Pancreas (tissue), 10 donors: Measurements from ENCODE around the gene TRMT112. TPM values are rescaled to one million over a fixed set of nuclear protein-coding genes. Genes with fewer than 3 reads are reported as not detected.

Experiments used
- ATAC-seq, 4 donors: fragments of 200-7000 bp; cut with Tn5 transposase; one replicate each; pipeline versions ENCODE4 v1.8.0 to v1.9.1; 2020; ENCODE audit warnings: mild to moderate bottlenecking in 4 of 4, moderate library complexity in 4 of 4
- DNase-seq, 6 donors: peaks; one replicate each; pipeline ENCODE4 v3.0.0-alpha.2; 2020
- FAIRE-seq: peaks from 2 replicates; lab custom pipeline; 2012; peaks lifted over from hg19 to GRCh38; lab: Jason Lieb, UNC
- H3K27ac ChIP-seq, 4 donors: fragments of 200-600 bp; sonication (generic); 1 replicate in 3 of 4; 2 replicates in 1 of 4; pipeline versions ENCODE4 v1.5.0 to v1.8.0; 2020
- H3K27me3 ChIP-seq, 4 donors: fragments of 200-600 bp; one replicate each; pipeline ENCODE4 v1.8.0; 2021
- H3K36me3 ChIP-seq, 3 donors: fragments of 200-600 bp; sonication (generic) in 1 of 3; one replicate each; pipeline versions ENCODE4 v1.5.0 to v1.8.0; 2020 to 2021
- H3K4me1 ChIP-seq, 3 donors: fragments of 200-600 bp; one replicate each; pipeline ENCODE4 v1.8.0; 2021
- H3K4me3 ChIP-seq, 4 donors: fragments of 200-600 bp; sonication (generic) in 2 of 4; one replicate each; pipeline versions ENCODE4 v1.5.0 to v1.8.0; 2020 to 2021
- H3K9me3 ChIP-seq, 4 donors: fragments of 200-600 bp; one replicate each; pipeline ENCODE4 v1.8.0; 2021
- WGBS, 2 donors: extraction: QIAGEN DNeasy Blood & Tissue Kit; methylation state at CpG; one replicate each; pipeline ENCODE4 v1.1.7; 2013; 5-methylcytosine and 5-hydroxymethylcytosine counted together
- intact Hi-C, 3 donors: fragments of 100-400 bp; cut with DNase I; formaldehyde crosslinking; loops; one replicate each; pipeline versions ENCODE4 v1.11.1 to v1.14.2; 2022
- polyA plus RNA-seq, 2 donors: library from polyadenylated mRNA; stranded (reverse); fragments of 200-250 nt; gene quantifications; one replicate each; pipeline ENCODE4 v1.2.3, GENCODE V29; 2013
- total RNA-seq, 6 donors: library from RNA; stranded (reverse); fragmentation: NEBNext Ultra II Directional in 4 of 6; extraction: Animal tissue kit (Norgen Biotek cat#: 25700) in 4 of 6; gene quantifications; one replicate each; pipeline versions ENCODE4 v1.2.1 to v1.2.4, GENCODE V29; 2021 to 2023
- TF ChIP-seq, protein P1 (sequence below), 4 donors: fragments of 200-600 bp; sonication (generic) in 3 of 4; IDR thresholded peaks; one replicate each; pipeline versions ENCODE4 v1.5.0 to v1.8.0; 2021; ENCODE audit warnings: antibody characterized with exemption in 4 of 4
- donor health status: healthy with polysubstance abuse.
- donor health status: DM: no; HTN: no; CAD: no; lungs with moderate emphysema.
- donor health status: DM: no; HTN: no; CAD: no.
- donor health status: control.
- donor health status: control.
- donor health status: Bipolar disorder and iron deficiency.
- donor health status: DM: yes; HTN: yes; CAD: no.
- donor health status: DM: no; HTN: no; CAD: no.
- donor health status: DM: no; HTN: no; CAD: no.
- donor health status: DM: yes; HTN: yes; CAD: no.

Gene TRMT112
- total and polyA plus RNA-seq, 8 donors: 53.3 to 157 (median 73.5) TPM

DNA sequence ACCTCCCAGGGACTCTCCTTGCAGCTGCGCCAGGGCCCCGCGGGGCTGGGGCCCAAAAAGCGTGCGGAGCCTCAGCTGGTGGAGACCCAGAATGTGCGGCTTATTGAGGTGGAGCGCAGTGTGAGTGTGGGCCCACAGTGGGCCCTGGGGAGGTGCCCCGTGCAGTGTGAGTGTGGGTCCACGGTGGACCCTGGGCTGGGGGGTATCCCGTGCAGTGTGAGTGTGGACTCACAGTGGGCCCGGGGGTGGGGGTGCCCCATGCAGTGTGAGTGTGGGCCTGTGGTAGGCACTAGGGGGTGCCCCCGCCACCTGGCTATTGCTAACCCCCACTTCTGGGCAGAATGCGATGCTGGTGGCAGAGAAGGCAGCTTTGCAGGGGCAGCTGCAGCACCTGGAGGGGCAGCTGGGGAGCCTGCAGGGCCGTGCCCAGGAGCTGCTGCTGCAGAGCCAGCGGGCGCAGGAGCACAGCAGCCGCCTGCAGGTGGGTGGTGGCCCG, 33.8 kb upstream of the TRMT112 start:
- Histone ChIP-seq H3K9me3 (no peaks in the 10 kb centered on the region), H3K36me3 (no peaks in the 10 kb centered on the region), H3K4me1 (peaks cover 0 to 9% (median 0%) of the 10 kb centered on the region in 3 donors), H3K27me3 (no peaks in the 10 kb centered on the region), H3K4me3 (no peak overlapping the region), H3K27ac (no peak overlapping the region)
- DNase-seq (no peak), ATAC-seq (no peak), FAIRE-seq (no peak)
- intact Hi-C loops: no loop called here
- TF ChIP-seq, protein P1, sequence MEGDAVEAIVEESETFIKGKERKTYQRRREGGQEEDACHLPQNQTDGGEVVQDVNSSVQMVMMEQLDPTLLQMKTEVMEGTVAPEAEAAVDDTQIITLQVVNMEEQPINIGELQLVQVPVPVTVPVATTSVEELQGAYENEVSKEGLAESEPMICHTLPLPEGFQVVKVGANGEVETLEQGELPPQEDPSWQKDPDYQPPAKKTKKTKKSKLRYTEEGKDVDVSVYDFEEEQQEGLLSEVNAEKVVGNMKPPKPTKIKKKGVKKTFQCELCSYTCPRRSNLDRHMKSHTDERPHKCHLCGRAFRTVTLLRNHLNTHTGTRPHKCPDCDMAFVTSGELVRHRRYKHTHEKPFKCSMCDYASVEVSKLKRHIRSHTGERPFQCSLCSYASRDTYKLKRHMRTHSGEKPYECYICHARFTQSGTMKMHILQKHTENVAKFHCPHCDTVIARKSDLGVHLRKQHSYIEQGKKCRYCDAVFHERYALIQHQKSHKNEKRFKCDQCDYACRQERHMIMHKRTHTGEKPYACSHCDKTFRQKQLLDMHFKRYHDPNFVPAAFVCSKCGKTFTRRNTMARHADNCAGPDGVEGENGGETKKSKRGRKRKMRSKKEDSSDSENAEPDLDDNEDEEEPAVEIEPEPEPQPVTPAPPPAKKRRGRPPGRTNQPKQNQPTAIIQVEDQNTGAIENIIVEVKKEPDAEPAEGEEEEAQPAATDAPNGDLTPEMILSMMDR (IDR thresholded peaks at IDR 0.05): no peak
- WGBS, 2 donors: 88 to 91% methylated on average over 18 of the region's 18 CpGs

DNA sequence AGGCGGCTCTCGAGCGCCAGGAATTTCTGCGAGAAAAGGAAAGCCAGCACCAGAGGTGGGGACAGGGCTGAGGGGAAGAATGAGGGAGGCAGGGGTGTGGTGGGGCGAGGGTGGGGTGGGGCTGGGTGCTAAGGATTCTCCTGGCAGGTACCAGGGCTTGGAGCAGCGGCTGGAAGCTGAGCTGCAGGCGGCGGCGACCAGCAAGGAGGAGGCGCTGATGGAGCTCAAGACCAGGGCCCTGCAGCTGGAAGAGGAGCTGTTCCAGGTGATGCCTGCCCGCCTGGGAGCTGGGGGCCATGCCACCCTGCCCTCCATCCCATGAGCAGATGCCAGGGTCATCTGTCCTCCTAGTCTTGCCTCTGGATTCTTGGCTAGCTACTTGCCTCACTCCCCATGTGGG, 32.0 kb upstream of the TRMT112 start:
- TF ChIP-seq, protein P1 (IDR thresholded peaks at IDR 0.05): no peak
- no peaks in the 10 kb centered on the region for H3K9me3 ChIP-seq
- no peaks in the 10 kb centered on the region for H3K36me3 ChIP-seq
- H3K4me1 ChIP-seq: no peaks in the 10 kb centered on the region
- H3K4me3 ChIP-seq: no peak overlapping the region
- FAIRE-seq (no peak), ATAC-seq (no peak), DNase-seq (no peak)
- 83 to 91% methylated on average over 10 to 11 of the region's 11 CpGs for WGBS, 2 donors
- intact Hi-C loops: no loop called here
- no peaks in the 10 kb centered on the region for H3K27me3 ChIP-seq
- H3K27ac ChIP-seq: no peak overlapping the region

DNA sequence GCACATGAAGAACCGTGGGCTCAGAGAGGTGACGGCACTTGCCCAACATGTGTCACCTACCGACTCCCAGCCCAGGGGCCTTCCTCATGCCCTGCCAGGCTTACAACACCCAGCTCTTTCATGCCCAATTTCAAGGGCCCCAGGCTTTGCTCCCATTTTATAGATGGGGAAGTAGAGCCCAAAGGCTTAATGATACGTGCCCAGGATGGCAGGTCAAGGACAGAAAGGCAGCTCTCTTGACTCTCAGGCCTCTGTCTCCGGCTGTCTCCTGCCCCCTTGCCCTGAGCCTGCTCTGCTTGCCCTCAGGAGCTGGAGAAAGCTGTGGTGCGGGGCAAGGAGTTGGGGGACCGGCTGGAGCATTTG, 31.6 kb upstream of the TRMT112 start:
- no peak for FAIRE-seq

DNA sequence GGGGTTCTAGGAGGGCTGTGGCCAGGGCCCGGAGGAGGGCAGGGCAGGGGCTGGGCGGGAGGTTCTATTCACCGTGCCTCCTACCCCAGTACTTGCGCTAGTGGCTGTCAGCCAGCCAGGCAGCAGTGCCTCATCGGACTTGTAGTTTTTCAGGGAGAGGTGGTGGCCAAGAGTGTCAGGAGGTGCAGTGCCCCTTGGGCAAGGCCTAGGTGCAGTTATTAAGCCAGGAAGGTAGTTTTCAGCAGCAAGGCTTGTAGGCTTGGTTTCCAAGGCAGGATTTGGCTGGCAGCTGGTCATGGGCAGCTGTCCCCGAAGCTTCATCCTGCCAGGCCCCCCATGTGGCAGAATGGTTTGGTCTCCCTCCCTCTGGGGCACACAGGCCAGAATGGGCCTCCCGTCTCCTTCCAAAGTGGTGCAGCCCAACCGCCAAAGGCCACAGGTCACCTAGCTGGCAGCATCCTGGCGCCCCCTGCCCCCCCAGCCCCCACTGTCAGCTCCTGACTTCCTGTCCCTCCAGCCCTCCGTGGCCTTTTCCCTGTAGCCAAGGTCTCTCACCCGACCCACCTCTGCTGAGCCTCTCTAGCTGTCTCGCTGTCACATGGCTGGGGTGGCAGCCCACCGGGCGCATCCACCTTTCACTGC, 31.1 kb upstream of the TRMT112 start:
- no peaks in the 10 kb centered on the region for H3K9me3 ChIP-seq
- no peaks in the 10 kb centered on the region for H3K27me3 ChIP-seq
- no peak overlapping the region for H3K27ac ChIP-seq
- no peaks in the 10 kb centered on the region for H3K36me3 ChIP-seq
- H3K4me1 ChIP-seq: no peaks in the 10 kb centered on the region
- DNase-seq (no peak), FAIRE-seq (no peak), ATAC-seq (no peak)
- WGBS, 2 donors: 76 to 84% methylated on average over 14 of the region's 14 CpGs
- TF ChIP-seq, protein P1 (IDR thresholded peaks at IDR 0.05): no peak
- no peak overlapping the region for H3K4me3 ChIP-seq
- intact Hi-C loops: no loop called here

More for the DNA sequence above, 31.6 kb upstream of the TRMT112 start:
- H3K27ac ChIP-seq: no peak overlapping the region
- no peaks in the 10 kb centered on the region for H3K36me3 ChIP-seq
- H3K4me3 ChIP-seq: no peak overlapping the region
- H3K9me3 ChIP-seq: no peaks in the 10 kb centered on the region
- intact Hi-C loops: no loop called here
- no peaks in the 10 kb centered on the region for H3K4me1 ChIP-seq
- WGBS, 2 donors: 85 to 88% methylated on average over 7 of the region's 7 CpGs
- DNase-seq: no peak
- TF ChIP-seq, protein P1 (IDR thresholded peaks at IDR 0.05): no peak
- ATAC-seq: no peak
- no peaks in the 10 kb centered on the region for H3K27me3 ChIP-seq

DNA sequence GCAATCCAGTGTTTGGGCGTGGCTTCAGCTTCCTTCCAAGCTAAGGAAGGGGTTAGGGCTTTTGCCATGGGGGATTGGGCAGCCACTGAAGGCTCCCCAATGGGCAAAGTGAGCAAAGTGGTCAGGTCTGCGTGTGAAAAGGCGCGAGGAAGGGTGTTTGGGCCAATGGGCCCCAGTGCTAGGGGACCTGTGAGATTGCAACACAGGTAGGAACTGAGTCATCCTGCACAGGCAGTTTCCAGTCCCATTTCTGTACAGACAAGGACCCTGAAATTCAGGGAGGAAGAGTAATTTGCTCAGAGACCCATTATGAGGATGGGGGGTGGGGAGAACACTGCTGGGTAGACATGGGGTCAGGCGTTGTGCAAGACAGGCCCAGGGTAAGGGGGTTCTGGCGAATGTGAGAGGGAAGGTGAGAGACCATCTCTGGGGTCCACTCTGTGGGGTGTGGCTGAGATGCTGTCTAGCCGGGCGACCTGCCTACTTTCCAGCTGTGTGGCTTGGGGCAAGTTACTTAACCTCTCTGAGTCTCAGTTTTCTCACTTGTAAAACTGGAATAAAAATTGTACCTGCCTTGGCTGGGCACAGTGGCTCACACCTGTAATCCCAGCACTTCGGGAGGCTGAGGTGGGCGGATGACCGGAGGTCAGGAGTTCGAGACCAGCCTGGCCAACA, 30.0 kb upstream of the TRMT112 start:
- no peaks in the 10 kb centered on the region for H3K36me3 ChIP-seq
- WGBS, 2 donors: 83 to 91% methylated on average over 12 of the region's 12 CpGs
- no peak overlapping the region for H3K27ac ChIP-seq
- no peaks in the 10 kb centered on the region for H3K4me1 ChIP-seq
- ATAC-seq (no peak), FAIRE-seq (no peak), DNase-seq (no peak)
- TF ChIP-seq, protein P1 (IDR thresholded peaks at IDR 0.05): no peak
- intact Hi-C loops: no loop called here
- no peak overlapping the region for H3K4me3 ChIP-seq
- no peaks in the 10 kb centered on the region for H3K27me3 ChIP-seq
- H3K9me3 ChIP-seq: no peaks in the 10 kb centered on the region
